ENCODE measurements around the gene CSN2.

GRCh38 chr4:69910016-69910782, 55.3 kb downstream of the CSN2 start:
- TF ChIP-seq MAX (IDR thresholded peaks at IDR 0.05) (no peak), USF2 (IDR thresholded peaks at IDR 0.05; ENCODE audit: low read length) (no peak), CTCF (IDR thresholded peaks at IDR 0.05; ENCODE audit: control extremely low read depth in 1 of 3, insufficient read depth in 1 of 3, low read depth in 1 of 3, low read length in 3 of 3) (no peak), CBX5 (IDR thresholded peaks at IDR 0.05; ENCODE audit: low read depth, low read length) (no peak)
